ENCODE results near the gene CHRM2.
A peak's percentile ranks its signal among the peaks of the same experiment; 100 is the strongest.
"Not testable (repeated sequence)": the region's sequence is repeated elsewhere in the genome, so short reads cannot be mapped to it uniquely, and the experiment has no call there.

Gene CHRM2

GRCh38 chr7:136868496-136869000, at the start of gene CHRM2:
CHRM2 (plus strand) TSS chr7:136868652; CDS start chr7:137014866, 146,214 bp downstream.
- DNase-seq = peak; percentile 70

DNA sequence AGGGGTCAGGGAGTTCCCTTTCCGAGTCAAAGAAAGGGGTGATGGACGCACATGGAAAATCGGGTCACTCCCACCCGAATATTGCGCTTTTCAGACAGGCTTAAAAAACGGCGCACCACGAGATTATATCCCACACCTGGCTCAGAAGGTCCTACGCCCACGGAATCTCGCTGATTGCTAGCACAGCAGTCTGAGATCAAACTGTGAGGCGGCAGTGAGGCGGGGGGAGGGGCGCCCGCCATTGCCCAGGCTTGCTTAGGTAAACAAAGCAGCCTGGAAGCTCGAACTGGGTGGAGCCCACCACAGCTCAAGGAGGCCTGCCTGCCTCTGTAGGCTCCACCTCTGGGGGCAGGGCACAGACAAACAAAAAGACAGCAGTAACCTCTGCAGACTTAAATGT, 37.1 kb upstream of the CHRM2 start:
- DNase-seq = not testable (repeated sequence)

GRCh38 chr7:136845899-136846465, 22.5 kb upstream of the CHRM2 start:
- no peak for DNase-seq

DNA sequence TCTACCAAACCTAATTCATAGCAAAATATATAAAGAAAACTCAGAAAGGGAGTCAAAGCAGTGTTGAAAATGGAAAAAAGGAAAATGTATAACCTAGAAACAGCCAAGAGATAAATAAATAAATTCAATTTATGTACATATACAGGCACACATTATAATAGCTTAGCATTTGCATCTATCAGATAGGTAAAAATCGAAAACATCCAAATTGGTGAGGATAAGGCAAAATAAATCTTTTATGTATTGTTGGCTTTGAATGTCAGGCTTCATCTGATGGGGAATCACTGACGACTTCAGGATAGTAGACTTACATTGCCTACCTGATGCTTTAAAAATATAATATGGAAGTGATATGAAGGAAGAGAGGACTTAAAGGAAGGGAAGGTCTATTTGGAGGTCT, 20.6 kb upstream of the CHRM2 start:
- DNase-seq = no peak

GRCh38 chr7:136853654-136854053, 14.8 kb upstream of the CHRM2 start:
- DNase-seq = no peak

DNA sequence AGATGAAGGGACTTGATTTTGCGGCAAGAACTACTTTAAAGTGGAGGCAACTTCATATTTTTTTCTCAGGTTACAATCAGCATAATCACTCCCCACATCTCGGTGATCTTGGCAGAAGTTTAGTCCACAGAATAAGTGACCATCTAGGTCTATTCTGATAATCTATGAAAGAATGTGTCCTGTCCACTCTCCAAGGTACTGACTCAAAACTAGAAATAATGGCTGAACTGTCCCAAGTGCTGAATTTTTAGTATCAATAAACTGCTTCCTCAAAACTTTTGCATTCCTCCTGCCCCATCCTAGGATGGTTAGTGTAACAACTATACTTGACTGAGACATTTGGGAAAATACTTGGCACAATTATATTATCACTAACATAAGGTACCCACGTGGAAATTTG, 10.9 kb upstream of the CHRM2 start:
- DNase-seq = no peak

- no peak for DNase-seq
Measured at GRCh38 chr7:136859803-136860202, 8.6 kb upstream of the CHRM2 start.

GRCh38 chr7:136865236-136865635, 3.2 kb upstream of the CHRM2 start:
- no peak for DNase-seq

DNA sequence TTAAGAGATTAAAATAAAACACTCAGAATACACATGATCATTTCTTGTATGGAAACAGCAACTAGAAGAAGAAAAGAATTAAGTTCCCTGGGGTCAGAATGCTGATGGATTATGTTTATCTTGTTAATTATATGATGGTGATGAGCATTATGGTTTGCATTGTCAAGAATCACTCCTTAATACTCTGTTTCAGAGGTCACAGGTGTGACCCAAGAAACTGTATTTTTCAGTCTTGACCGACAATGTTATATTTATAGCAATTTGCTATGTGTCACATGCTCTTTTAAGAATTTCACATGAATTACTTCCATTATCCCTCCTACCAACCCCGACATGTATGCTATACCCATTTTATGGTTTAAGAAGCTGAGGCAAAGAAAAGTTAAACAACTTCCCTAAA, 2.7 kb upstream of the CHRM2 start:
- no peak for DNase-seq

DNA sequence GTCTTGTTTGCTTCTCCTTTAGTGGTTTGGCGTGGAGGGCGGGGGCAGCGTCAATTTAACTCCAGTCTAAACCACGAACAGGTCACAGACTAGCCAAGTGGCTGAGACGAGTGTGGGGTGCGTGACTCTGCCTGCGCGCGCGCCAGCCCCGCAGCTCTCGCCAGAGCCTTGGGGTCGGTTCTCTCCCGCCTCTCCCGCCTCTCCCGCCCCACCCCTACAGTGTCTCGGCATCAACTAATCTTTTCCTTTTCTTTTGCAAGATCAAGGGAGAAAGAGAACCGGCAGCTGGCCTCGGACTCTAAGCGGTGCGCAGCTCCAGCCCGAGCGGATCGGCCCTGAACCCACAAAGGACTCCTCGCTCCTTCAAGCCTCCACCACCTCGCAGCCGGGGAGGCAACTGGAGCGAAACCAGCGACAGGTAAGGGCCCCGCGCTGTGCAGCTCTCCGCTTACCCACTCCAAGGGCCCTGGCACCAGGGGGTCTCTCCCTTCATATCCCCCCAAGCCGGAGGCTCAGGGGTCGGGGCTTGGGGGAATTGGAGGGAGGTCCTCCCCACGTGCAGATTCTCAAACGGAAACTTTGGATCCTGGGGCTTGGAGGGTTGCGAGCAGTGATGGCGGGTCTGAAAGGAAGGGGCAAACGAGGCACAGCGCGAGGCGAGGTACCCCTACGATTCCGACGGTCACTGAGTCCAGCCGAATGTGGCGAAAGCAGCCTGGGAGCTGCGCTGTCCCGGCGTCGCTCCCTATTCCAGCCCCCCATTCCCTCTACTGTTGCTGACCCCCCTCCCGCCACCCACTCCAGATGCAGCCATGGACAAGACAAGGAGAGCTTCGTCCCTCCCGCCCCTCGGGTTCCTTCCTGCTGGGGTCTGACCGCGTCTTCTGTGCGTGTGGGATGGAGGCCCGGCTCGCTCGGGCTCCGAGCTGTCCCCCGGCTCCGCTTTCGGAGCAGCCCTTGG, 829 bp downstream of the CHRM2 start:
- peak; percentile 75 for DNase-seq

GRCh38 chr7:136869991-136870865, 1.8 kb downstream of the CHRM2 start:
- peak; percentile 66 for DNase-seq

DNA sequence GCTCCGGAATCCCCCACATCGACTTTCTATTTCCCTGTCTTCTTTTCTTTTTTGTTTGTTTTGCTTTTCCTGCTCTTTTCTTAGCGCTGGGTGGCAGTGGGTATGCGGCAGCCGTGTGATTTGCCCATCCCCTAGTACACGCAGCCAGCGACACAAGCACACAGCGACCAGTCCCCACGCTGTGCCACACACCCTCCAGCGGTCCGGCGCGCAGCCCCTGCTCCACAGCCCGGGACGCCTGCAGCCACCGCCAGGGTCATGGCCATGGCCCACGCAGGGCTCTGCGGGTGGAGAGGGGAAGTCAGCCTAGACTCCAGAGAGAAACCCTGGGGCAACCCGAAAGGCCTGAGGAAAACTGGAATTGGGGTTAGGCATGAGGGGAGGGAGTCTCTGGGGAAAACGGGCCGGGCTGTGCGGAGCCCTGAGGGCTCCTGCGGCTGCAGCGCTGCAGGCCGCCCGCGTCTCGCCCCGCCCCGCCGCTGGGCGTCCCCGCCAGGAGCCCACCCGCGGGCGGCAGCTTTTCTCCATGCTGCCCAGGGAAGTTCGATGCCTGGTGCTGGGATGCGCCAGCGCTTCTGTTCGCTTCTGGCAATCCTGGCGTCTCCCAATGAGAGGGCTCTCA, 2.5 kb downstream of the CHRM2 start:
- peak; percentile 82 for DNase-seq

DNA sequence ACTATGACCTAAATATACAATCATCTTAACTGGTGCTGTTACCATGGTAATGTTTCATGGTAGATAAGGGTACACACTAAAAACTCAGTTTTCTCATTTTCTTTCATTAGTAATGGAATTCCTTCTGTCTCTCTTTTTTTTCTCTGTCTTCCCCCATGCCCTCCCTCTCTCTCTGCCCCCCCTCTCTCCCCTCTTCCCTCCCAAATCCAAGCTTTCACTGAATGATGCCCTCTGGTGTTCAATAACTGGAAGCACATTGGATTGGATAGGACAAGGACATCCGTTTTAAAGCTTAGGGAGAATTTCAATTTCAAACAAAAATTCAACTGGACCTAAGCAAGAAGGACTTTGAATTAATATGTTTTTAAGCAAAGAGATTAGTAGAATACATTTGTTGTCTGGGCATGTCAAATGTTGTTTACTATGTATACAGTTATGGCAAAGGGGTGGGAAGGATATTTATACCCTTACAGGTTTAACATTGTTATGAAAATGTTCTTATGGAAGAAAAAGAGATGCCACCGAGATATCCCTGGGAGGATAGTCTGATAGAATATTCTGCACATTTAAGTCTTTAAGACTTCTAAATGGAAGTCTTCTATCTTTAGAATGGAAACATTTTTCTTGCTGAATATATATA, 6.1 kb downstream of the CHRM2 start:
- DNase-seq = no peak

GRCh38 chr7:136877509-136877908, 9.1 kb downstream of the CHRM2 start:
- DNase-seq = no peak

GRCh38 chr7:136877990-136878389, 9.5 kb downstream of the CHRM2 start:
- DNase-seq = no peak

DNA sequence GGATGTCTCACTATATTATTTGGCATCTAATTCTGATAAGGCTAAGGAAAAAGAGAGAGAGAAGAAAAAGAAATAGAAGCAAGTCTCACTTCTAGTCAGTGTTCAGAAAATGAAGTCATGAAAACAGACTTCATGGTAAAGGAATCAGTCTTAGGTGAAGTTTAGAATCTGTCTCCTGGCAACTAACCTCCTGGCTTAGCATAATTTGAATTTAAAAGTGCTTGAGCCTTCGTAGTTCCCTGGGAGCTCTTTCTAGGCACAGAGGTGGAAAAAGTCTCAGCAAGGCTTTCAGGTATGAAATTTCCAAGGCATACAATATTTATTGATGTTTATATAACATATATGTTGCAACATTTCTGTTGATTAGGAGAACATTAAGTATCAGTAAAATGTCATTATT, 10.4 kb downstream of the CHRM2 start:
- DNase-seq = no peak

- no peak for DNase-seq
Measured at GRCh38 chr7:136883046-136883445, 14.6 kb downstream of the CHRM2 start.

DNA sequence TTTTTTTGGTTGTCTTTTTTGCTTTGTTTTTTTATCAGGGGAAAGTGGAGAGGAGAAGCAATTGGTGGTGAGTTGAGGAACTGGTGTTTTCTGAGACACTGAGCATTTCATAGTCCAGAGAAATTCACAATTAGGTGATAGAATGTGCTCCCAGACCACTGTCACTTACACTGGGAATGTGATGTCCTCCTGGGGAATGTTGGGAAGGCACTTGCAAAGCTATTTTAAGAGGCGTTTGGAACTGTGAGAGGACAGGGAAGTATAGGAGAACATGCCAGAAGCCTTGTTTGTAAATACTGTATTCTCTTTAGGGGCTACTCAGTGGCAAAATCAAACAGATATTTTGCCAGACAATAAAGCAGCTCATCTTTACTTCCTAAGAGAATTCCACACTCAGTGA, 16.0 kb downstream of the CHRM2 start:
- DNase-seq = no peak

DNA sequence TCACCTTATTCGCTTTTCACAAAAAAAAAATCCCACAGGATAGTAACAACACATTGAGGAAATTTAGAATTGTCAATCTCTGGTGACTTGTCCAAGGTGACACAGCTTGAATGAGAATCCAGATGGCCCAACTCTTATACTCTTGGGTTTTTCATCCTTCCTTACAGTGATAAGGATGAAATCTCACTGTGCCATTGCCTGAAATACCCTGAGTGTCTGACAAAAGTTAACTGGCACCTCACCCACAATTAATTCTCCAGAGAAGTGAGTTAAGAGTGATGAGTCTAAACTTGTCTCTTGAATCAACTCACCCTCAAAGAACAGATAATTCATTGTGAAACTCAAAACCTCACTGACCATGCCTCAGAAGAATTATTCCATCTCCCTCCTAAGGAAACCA, 18.9 kb downstream of the CHRM2 start:
- no peak for DNase-seq

DNA sequence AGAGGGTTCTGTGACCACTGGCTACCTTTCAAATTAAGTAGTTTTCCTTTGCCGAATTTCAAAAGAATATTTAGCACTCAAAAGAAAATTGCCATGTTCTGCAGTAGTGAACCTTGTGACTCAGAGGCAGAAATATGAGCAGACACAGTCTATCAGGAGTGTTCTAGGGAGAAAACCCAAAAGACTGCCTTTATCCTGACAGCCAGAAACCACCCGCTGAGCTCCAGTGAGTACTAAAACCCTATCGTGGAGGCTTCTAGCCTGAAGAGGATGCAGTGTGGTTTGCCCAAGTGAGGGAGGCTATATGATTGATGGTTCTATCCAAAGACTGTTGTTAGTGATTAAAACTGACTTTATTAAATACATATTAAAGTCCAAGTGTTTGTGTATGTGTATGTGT, 21.9 kb downstream of the CHRM2 start:
- no peak for DNase-seq

- no peak for DNase-seq
Measured at GRCh38 chr7:136891850-136892249, 23.4 kb downstream of the CHRM2 start.

- DNase-seq = no peak
Measured at GRCh38 chr7:136894789-136895188, 26.3 kb downstream of the CHRM2 start.
